ENCODE data around the gene ACP7.

ACP7 gene

GRCh38 chr19:39152066-39152465 lies 67.9 kb downstream of the ACP7 start:
- DNase-seq, result no peak

- no peak for DNase-seq
Observed at GRCh38 chr19:39154100-39154628, 70.0 kb downstream of the ACP7 start.

- no peak for DNase-seq
Observed at GRCh38 chr19:39154629-39155100, 70.5 kb downstream of the ACP7 start.

GRCh38 chr19:39155114-39155700 lies 71.0 kb downstream of the ACP7 start:
- no peak for DNase-seq

- DNase-seq, result no peak
Observed at GRCh38 chr19:39155741-39156140, 71.6 kb downstream of the ACP7 start.

- DNase-seq, result no peak
Observed at GRCh38 chr19:39156326-39157230, 72.4 kb downstream of the ACP7 start.

GRCh38 chr19:39157275-39157996 lies 73.3 kb downstream of the ACP7 start:
- DNase-seq, result no peak

GRCh38 chr19:39157997-39158389 lies 73.8 kb downstream of the ACP7 start:
- DNase-seq, result no peak

GRCh38 chr19:39158646-39159260 lies 74.6 kb downstream of the ACP7 start:
- no peak for DNase-seq

- DNase-seq, result no peak
Observed at GRCh38 chr19:39160523-39160861, 76.3 kb downstream of the ACP7 start.
